DOHH2 (cell line): ENCODE measurements around the gene CIT.
"Not testable (repeated sequence)": the region's sequence is repeated elsewhere in the genome, so short reads cannot be mapped to it uniquely, and the experiment has no call there.

Source experiments
- H3F3A ChIP-seq: fragments of 200-600 bp; sonication (generic), shearing (Covaris generic); 2 replicates; pipeline ENCODE4 v1.6.0; 2016; ENCODE audit warnings: antibody characterized with exemption, mild to moderate bottlenecking; ENCODE audit not compliant: control insufficient read depth, insufficient read depth
- H3K27ac ChIP-seq: fragments of 200-600 bp; sonication (generic); 2 replicates; pipeline ENCODE4 v1.5.1; 2014; ENCODE audit warnings: low read depth, mild to moderate bottlenecking, low read length, moderate library complexity
- H3K27me3 ChIP-seq: fragments of 200-600 bp; sonication (generic); 2 replicates; pipeline ENCODE4 v1.6.1; 2014; ENCODE audit warnings: mild to moderate bottlenecking, low read length, mixed read lengths; ENCODE audit not compliant: control insufficient read depth
- H3K36me3 ChIP-seq: fragments of 200-600 bp; sonication (generic); 2 replicates; pipeline ENCODE4 v1.6.1; 2014; ENCODE audit warnings: mild to moderate bottlenecking, low read length, moderate library complexity, mixed read lengths; ENCODE audit not compliant: control insufficient read depth
- H3K4me1 ChIP-seq: fragments of 200-600 bp; sonication (generic); 2 replicates; pipeline ENCODE4 v1.6.1; 2014; ENCODE audit warnings: mild to moderate bottlenecking, low read length, mixed read lengths; ENCODE audit not compliant: control insufficient read depth
- H3K4me2 ChIP-seq: fragments of 200-600 bp; sonication (generic); 2 replicates; pipeline ENCODE4 v1.6.0; 2014; ENCODE audit warnings: mild to moderate bottlenecking, low read length, moderate library complexity
- H3K4me3 ChIP-seq: fragments of 200-600 bp; sonication (generic); 2 replicates; pipeline ENCODE4 v1.5.1; 2014; ENCODE audit warnings: mild to moderate bottlenecking, low read length, mixed read lengths
- H3K79me2 ChIP-seq: fragments of 200-600 bp; sonication (generic); 2 replicates; pipeline ENCODE4 v1.6.1; 2014; ENCODE audit warnings: mild to moderate bottlenecking, low read length, mixed read lengths; ENCODE audit not compliant: control insufficient read depth
- H3K9me2 ChIP-seq: fragments of 200-600 bp; sonication (generic); replicated peaks from 2 replicates; pipeline ENCODE4 v1.6.1; 2014; ENCODE audit warnings: mild to moderate bottlenecking, low read length, mixed read lengths; ENCODE audit not compliant: control insufficient read depth
- H3K9me3 ChIP-seq: fragments of 200-600 bp; sonication (generic); 2 replicates; pipeline ENCODE4 v1.6.1; 2014; ENCODE audit warnings: antibody characterized with exemption, low read length, mixed read lengths; ENCODE audit not compliant: control insufficient read depth, insufficient read depth
- H4K20me1 ChIP-seq: fragments of 200-600 bp; sonication (generic); 2 replicates; pipeline ENCODE4 v1.6.0; 2014; ENCODE audit warnings: low read depth, mild to moderate bottlenecking, antibody characterized with exemption, low read length, moderate library complexity; ENCODE audit not compliant: control insufficient read depth, insufficient read depth
- CTCF ChIP-seq: fragments of 200-600 bp; sonication (generic); IDR thresholded peaks from one replicate; pipeline ENCODE4 v1.5.1; 2014; ENCODE audit warnings: antibody characterized with exemption, mild to moderate bottlenecking, low read depth, low read length; ENCODE audit not compliant: poor library complexity, severe bottlenecking
- EZH2phosphoT487 ChIP-seq: fragments of 200-600 bp; sonication (generic); IDR thresholded peaks from 2 replicates; pipeline ENCODE4 v1.6.1; 2017; ENCODE audit warnings: borderline replicate concordance, mild to moderate bottlenecking, antibody characterized with exemption, low read length, moderate library complexity, mixed read lengths

CIT gene

GRCh38 chr12:119711693-119712092 lies 165.4 kb downstream of the CIT start:
- H3K27ac ChIP-seq: no peak overlapping the region
- TF ChIP-seq CTCF (no peak), EZH2phosphoT487 (no peak)
- no peak overlapping the region for H3K4me2 ChIP-seq
- H3F3A ChIP-seq: no peaks in the 10 kb centered on the region
- no peaks in the 10 kb centered on the region for H3K4me1 ChIP-seq
- no peaks in the 10 kb centered on the region for H3K9me2 ChIP-seq
- H3K4me3 ChIP-seq: no peak overlapping the region
- H3K36me3 ChIP-seq: peaks cover 92% of the 10 kb centered on the region
- no peaks in the 10 kb centered on the region for H3K79me2 ChIP-seq
- H3K9me3 ChIP-seq: no peaks in the 10 kb centered on the region
- H3K27me3 ChIP-seq: no peaks in the 10 kb centered on the region
- H4K20me1 ChIP-seq: no peaks in the 10 kb centered on the region

GRCh38 chr12:119710965-119711551 lies 166.1 kb downstream of the CIT start:
- Histone ChIP-seq H4K20me1 (no peaks in the 10 kb centered on the region), H3K4me1 (no peaks in the 10 kb centered on the region), H3K27ac (no peak overlapping the region), H3K4me3 (no peak overlapping the region), H3F3A (no peaks in the 10 kb centered on the region), H3K4me2 (no peak overlapping the region), H3K27me3 (no peaks in the 10 kb centered on the region), H3K79me2 (no peaks in the 10 kb centered on the region), H3K36me3 (peaks cover 89% of the 10 kb centered on the region), H3K9me3 (no peaks in the 10 kb centered on the region), H3K9me2 (no peaks in the 10 kb centered on the region)
- TF ChIP-seq EZH2phosphoT487: no peak
- no peak for TF ChIP-seq CTCF

GRCh38 chr12:119710374-119710964 lies 166.7 kb downstream of the CIT start:
- Histone ChIP-seq H3K9me2 (no peaks in the 10 kb centered on the region), H3K4me3 (no peak overlapping the region), H3K79me2 (no peaks in the 10 kb centered on the region), H3K36me3 (peaks cover 84% of the 10 kb centered on the region), H3K9me3 (no peaks in the 10 kb centered on the region), H3K27me3 (no peaks in the 10 kb centered on the region), H4K20me1 (no peaks in the 10 kb centered on the region), H3F3A (no peaks in the 10 kb centered on the region), H3K4me1 (no peaks in the 10 kb centered on the region), H3K27ac (no peak overlapping the region), H3K4me2 (no peak overlapping the region)
- TF ChIP-seq EZH2phosphoT487 (no peak), CTCF (no peak)

GRCh38 chr12:119706427-119706826 lies 170.7 kb downstream of the CIT start:
- H4K20me1 ChIP-seq, H3K9me2 ChIP-seq, H3K27me3 ChIP-seq, H3K4me3 ChIP-seq, H3F3A ChIP-seq, H3K4me2 ChIP-seq, H3K79me2 ChIP-seq, H3K9me3 ChIP-seq, H3K27ac ChIP-seq, H3K4me1 ChIP-seq: not testable (repeated sequence)
- H3K36me3 ChIP-seq: peaks cover 58% of the 10 kb centered on the region
